Natural killer cell (primary cell): ENCODE results near the gene NRF1. TPM values are rescaled to one million over a fixed set of nuclear protein-coding genes. Genes with fewer than 3 reads are reported as not detected.

ENCODE experiments used
- ATAC-seq, 3 donors: fragments of 150-1000 bp in 2 of 3; fragments of 200-7000 bp in 1 of 3; cut with Tn5 transposase; 1 replicate in 1 of 3; 2 replicates in 2 of 3; pipeline ENCODE4 v1.10.0; 2021; ENCODE audit warnings: mild to moderate bottlenecking in 2 of 3, moderate library complexity in 2 of 3
- DNase-seq, 2 donors: peaks; one replicate each; pipeline versions ENCODE4 v3.0.0 to v3.0.0-alpha.2; 2013 to 2021; ENCODE audit warnings: mixed read lengths in 1 of 2
- H3K27ac ChIP-seq: one replicate; pipeline ENCODE4 v1.5.1; 2013; ENCODE audit warnings: mild to moderate bottlenecking, low read length
- H3K27me3 ChIP-seq: one replicate; pipeline ENCODE4 v1.6.1; 2013; ENCODE audit warnings: low read length; ENCODE audit not compliant: control insufficient read depth, insufficient read depth
- H3K36me3 ChIP-seq: one replicate; pipeline ENCODE4 v1.6.1; 2013; ENCODE audit warnings: low read length; ENCODE audit not compliant: control insufficient read depth, insufficient read depth
- H3K4me1 ChIP-seq: one replicate; pipeline ENCODE4 v1.6.1; 2013; ENCODE audit warnings: low read length; ENCODE audit not compliant: control insufficient read depth, insufficient read depth
- H3K4me3 ChIP-seq: one replicate; pipeline ENCODE4 v1.5.1; 2013; ENCODE audit warnings: low read length
- H3K9me3 ChIP-seq: one replicate; pipeline ENCODE4 v1.6.1; 2013; ENCODE audit warnings: low read length; ENCODE audit not compliant: control insufficient read depth, insufficient read depth
- H3K27ac Mint-ChIP-seq, 2 donors: one replicate each; pipeline ENCODE4 v1.8.0; 2022; ENCODE audit warnings: mild to moderate bottlenecking in 2 of 2, mixed read lengths in 2 of 2, moderate library complexity in 1 of 2
- H3K27me3 Mint-ChIP-seq, 2 donors: one replicate each; pipeline ENCODE4 v1.8.0; 2022; ENCODE audit warnings: low read depth in 2 of 2, mixed read lengths in 2 of 2
- H3K36me3 Mint-ChIP-seq: one replicate; pipeline ENCODE4 v1.8.0; 2022; ENCODE audit warnings: mixed read lengths
- H3K4me1 Mint-ChIP-seq, 2 donors: one replicate each; pipeline ENCODE4 v1.8.0; 2022; ENCODE audit warnings: mixed read lengths in 2 of 2
- H3K4me3 Mint-ChIP-seq: one replicate; pipeline ENCODE4 v1.8.0; 2022; ENCODE audit warnings: mild to moderate bottlenecking, moderate library complexity, mixed read lengths
- H3K9me3 Mint-ChIP-seq, 2 donors: one replicate each; pipeline ENCODE4 v1.8.0; 2022; ENCODE audit warnings: mixed read lengths in 2 of 2
- CTCF ChIP-seq: fragments of 200-600 bp; IDR thresholded peaks from one replicate; pipeline ENCODE4 v1.8.0; 2022; ENCODE audit warnings: antibody characterized with exemption
- WGBS: methylation state at CpG from one replicate; pipeline ENCODE4 v1.1.7; 2013; ENCODE audit warnings: missing lambda C conversion rate; ENCODE audit not compliant: insufficient coverage; 5-methylcytosine and 5-hydroxymethylcytosine counted together
- intact Hi-C: fragments of 100-400 bp; cut with micrococcal nuclease; formaldehyde crosslinking; loops from one replicate; pipeline ENCODE4 v1.14.2; 2022
- total RNA-seq, 4 donors: library from RNA; stranded (reverse); fragments of 120-200 nt in 1 of 4; gene quantifications; one replicate each; pipeline versions ENCODE4 v1.2.3 to v1.2.4, GENCODE V29; 2013 to 2022

NRF1 gene
- total RNA-seq, 3 donors from 2014 or later (not counting 1 experiment from before 2014, with no cell fraction given): 39.8 to 43.5 (median 40.1) TPM

DNA sequence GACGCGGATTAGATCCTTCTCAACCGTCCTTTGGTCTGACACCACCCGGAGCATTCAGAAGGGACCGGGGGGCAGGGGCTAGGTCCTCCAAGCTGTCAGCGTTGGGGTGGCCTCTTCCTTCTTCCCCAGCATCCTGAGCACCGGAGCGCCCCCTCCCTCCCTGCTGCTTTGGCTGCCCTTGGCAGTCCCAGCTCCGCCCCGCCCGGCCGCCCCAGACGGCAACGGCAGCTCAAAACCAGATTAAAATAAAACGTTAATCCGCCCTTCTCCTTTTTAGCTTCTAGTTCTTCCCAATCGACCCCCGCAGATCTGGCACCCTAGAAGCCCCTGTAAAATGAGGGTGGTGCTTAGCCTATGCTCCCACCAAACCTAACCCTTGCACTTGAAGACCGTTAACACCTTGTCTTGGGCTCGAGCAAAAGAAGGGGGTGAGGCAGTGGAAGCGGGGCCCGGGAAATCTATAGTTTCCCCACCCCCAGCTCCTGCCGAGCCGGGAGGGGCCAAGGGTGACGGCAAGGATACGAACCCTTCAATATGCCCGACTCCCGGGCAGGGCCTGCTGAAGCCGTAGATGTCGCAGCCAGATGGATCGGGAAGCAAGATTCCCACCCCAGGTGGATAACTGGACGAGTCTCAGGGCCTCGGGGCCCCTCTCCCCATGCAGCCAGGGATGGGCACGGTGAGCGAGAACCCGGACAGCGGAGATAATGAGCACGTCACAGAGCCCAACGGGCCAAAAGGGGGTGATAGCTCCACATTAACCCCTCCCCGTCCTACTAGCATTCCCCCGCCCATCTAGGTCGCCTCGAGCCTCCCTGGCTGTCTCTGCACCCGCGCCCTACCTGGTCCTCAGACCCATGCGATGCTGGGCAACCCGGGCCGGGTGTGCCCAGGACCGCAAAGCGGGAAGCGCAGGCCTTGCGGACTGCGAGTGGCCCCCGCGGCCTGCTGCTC lies 169.7 kb downstream of the NRF1 start:
- Mint-ChIP-seq H3K27ac (no peak overlapping the region), H3K27me3 (peaks cover 51 to 60% of the 10 kb centered on the region in 2 donors), H3K4me3 (peak overlapping the region; percentile 83), H3K9me3 (no peaks in the 10 kb centered on the region), H3K4me1 (peaks cover 31 to 46% of the 10 kb centered on the region in 2 donors), H3K36me3 (no peaks in the 10 kb centered on the region)
- Histone ChIP-seq H3K36me3 (no peaks in the 10 kb centered on the region), H3K4me3 (peak overlapping the region; percentile 24), H3K27me3 (peaks cover 69% of the 10 kb centered on the region), H3K4me1 (peaks cover 68% of the 10 kb centered on the region), H3K9me3 (no peaks in the 10 kb centered on the region), H3K27ac (no peak overlapping the region)
- intact Hi-C loops: no loop called here
- peak in 1 of 2 donors; percentile 36 for DNase-seq
- no peak for TF ChIP-seq CTCF
- WGBS: 3% methylated on average over 54 of the region's 55 CpGs
- ATAC-seq: no peak

DNA sequence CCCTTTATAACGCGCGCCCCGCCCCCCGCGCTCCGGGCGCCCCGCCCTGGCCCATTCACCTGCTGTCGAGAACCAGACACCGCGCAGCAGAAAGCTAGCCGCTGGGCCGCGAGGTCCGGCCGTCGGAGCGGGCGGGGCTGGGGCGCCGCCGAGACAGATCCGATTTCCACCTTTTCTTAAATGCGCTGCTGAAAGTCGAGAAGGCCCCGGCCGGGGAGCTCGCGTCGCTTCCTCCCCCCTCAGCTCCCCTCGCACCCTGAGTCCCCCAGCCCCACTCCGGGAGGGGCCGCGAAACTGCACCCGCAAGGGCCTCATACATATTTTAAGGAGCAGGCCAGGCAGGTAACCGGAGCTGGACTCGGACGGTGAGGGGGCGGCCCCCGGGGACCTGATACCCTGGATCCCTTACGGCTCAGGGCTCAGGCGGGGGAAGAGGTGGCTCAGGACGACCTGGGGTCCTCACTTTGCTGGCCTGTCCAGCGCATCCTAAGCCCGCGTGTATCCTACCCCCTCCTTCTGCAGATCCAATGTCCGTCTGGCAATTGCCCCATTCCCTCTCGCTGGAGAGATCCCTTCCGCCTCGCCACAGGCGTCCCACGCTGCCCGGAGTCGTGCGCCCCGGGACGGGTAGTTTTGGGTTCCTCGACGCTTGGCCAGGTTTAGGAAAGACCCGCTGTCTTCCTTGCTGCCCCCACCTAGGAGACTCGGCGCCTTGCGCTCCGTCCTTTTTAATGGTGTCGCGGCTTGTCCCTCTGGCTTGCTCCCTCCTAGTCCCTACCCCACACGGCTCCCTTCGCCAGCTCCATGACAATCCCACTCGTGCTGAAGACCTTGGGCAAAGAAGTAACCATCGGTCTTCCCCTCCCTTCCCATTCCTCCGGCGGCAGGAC lies 170.7 kb downstream of the NRF1 start:
- Mint-ChIP-seq H3K4me1 (peaks cover 31 to 49% of the 10 kb centered on the region in 2 donors), H3K27me3 (peaks cover 60 to 67% of the 10 kb centered on the region in 2 donors), H3K9me3 (no peaks in the 10 kb centered on the region), H3K4me3 (peak overlapping the region; percentile 74), H3K27ac (no peak overlapping the region), H3K36me3 (no peaks in the 10 kb centered on the region)
- peaks cover 69% of the 10 kb centered on the region for H3K27me3 ChIP-seq
- 5% methylated on average over 73 of the region's 73 CpGs for WGBS
- intact Hi-C loops: no loop called here
- H3K36me3 ChIP-seq: no peaks in the 10 kb centered on the region
- no peak overlapping the region for H3K4me3 ChIP-seq
- H3K4me1 ChIP-seq: peaks cover 68% of the 10 kb centered on the region
- no peak for TF ChIP-seq CTCF
- no peaks in the 10 kb centered on the region for H3K9me3 ChIP-seq
- ATAC-seq (no peak), DNase-seq (peak in 1 of 2 donors; percentile 28)
- H3K27ac ChIP-seq: no peak overlapping the region

DNA sequence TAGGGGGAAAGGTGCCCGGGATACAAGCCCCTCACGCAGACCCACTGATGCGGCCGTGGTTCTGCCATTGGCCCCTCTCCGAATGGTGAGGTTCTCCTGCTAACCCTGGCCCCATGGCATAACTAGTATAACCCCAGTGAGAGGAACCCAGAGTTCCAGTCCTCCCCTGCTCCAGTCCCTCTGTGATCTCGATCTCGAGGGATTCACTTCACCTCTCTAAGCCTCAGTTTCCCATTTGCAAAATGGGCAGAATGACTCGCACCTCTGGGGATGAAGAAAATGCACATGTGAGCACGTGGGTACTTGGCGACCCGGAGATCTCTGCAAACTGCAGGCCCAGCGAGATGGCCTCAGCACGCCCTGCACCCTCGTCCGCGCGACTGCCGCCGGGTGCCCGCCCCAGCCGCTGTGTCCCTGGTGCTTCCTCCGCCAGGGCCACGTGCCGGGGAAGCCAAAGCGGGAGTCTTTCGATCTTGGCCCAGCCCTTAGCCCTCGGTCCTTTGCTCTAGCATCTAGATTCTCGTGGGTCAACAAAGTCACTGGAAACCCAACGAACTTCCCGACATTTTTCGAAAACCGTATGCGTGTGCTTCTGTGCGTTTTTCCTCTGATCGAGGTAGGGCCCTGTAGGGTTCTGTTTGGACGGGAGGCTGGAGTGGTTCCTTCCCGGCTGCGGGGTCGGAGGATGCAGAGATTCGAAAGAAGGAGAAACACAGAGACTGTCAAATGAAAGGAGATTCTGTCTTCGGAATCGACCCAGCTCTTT lies 171.5 kb downstream of the NRF1 start:
- WGBS: 9% methylated on average over 42 of the region's 42 CpGs
- peaks cover 67% of the 10 kb centered on the region for H3K27me3 ChIP-seq
- ATAC-seq (no peak), DNase-seq (peak in 1 of 2 donors; percentile 28)
- H3K27ac ChIP-seq: no peak overlapping the region
- H3K27me3 Mint-ChIP-seq: peaks cover 58 to 67% of the 10 kb centered on the region in 2 donors
- peaks cover 31 to 49% of the 10 kb centered on the region in 2 donors for H3K4me1 Mint-ChIP-seq
- peak overlapping the region; percentile 74 for H3K4me3 Mint-ChIP-seq
- TF ChIP-seq CTCF: no peak
- no peaks in the 10 kb centered on the region for H3K9me3 ChIP-seq
- H3K27ac Mint-ChIP-seq: no peak overlapping the region
- peaks cover 68% of the 10 kb centered on the region for H3K4me1 ChIP-seq
- intact Hi-C loops: no loop called here
- no peaks in the 10 kb centered on the region for H3K36me3 ChIP-seq
- H3K4me3 ChIP-seq: no peak overlapping the region
- no peaks in the 10 kb centered on the region for H3K36me3 Mint-ChIP-seq
- H3K9me3 Mint-ChIP-seq: no peaks in the 10 kb centered on the region
